ENCODE results near the gene CACNA2D4.

DNA sequence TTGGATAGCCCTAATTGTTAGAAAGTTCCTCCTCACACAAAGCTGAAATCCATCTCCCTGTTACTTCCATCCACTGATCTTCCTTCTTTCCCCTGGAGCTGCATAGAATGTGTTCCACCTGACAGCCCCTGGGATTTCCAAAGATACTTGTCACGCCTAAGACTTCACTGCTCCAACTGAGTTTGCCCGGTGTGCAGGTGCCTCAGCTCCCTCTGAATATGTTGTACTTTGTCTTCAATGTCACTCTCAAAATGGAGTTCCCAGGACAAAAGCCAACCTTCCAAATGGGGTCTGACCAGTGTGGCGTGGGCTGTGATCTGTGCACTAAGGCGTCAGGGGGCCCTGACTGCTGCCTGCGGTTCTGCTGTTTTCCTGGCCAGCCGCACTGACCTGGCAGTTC lies 42.8 kb downstream of the CACNA2D4 start:
- TF ChIP-seq, protein P1, sequence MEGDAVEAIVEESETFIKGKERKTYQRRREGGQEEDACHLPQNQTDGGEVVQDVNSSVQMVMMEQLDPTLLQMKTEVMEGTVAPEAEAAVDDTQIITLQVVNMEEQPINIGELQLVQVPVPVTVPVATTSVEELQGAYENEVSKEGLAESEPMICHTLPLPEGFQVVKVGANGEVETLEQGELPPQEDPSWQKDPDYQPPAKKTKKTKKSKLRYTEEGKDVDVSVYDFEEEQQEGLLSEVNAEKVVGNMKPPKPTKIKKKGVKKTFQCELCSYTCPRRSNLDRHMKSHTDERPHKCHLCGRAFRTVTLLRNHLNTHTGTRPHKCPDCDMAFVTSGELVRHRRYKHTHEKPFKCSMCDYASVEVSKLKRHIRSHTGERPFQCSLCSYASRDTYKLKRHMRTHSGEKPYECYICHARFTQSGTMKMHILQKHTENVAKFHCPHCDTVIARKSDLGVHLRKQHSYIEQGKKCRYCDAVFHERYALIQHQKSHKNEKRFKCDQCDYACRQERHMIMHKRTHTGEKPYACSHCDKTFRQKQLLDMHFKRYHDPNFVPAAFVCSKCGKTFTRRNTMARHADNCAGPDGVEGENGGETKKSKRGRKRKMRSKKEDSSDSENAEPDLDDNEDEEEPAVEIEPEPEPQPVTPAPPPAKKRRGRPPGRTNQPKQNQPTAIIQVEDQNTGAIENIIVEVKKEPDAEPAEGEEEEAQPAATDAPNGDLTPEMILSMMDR (IDR thresholded peaks at IDR 0.05; ENCODE audit: insufficient read depth, low read length), result no peak
- TF ChIP-seq GABPA (IDR thresholded peaks at IDR 0.05; ENCODE audit: low read depth) (no peak), POLR2AphosphoS5 (IDR thresholded peaks at IDR 0.05; ENCODE audit: low read depth) (no peak), SPI1 (IDR thresholded peaks at IDR 0.05; ENCODE audit: borderline replicate concordance, low read depth) (no peak)
- TF ChIP-seq, protein P2, sequence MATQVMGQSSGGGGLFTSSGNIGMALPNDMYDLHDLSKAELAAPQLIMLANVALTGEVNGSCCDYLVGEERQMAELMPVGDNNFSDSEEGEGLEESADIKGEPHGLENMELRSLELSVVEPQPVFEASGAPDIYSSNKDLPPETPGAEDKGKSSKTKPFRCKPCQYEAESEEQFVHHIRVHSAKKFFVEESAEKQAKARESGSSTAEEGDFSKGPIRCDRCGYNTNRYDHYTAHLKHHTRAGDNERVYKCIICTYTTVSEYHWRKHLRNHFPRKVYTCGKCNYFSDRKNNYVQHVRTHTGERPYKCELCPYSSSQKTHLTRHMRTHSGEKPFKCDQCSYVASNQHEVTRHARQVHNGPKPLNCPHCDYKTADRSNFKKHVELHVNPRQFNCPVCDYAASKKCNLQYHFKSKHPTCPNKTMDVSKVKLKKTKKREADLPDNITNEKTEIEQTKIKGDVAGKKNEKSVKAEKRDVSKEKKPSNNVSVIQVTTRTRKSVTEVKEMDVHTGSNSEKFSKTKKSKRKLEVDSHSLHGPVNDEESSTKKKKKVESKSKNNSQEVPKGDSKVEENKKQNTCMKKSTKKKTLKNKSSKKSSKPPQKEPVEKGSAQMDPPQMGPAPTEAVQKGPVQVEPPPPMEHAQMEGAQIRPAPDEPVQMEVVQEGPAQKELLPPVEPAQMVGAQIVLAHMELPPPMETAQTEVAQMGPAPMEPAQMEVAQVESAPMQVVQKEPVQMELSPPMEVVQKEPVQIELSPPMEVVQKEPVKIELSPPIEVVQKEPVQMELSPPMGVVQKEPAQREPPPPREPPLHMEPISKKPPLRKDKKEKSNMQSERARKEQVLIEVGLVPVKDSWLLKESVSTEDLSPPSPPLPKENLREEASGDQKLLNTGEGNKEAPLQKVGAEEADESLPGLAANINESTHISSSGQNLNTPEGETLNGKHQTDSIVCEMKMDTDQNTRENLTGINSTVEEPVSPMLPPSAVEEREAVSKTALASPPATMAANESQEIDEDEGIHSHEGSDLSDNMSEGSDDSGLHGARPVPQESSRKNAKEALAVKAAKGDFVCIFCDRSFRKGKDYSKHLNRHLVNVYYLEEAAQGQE (IDR thresholded peaks at IDR 0.05; ENCODE audit: insufficient replicate concordance, low read depth), result no peak
